Fibroblast of skin of left biceps (primary cell): ENCODE results near the gene RPP40.

Source experiments
- DNase-seq, 2 experiments: peaks; one replicate each; pipeline ENCODE4 v3.0.0-alpha.2; 2013; ENCODE audit warnings: low read depth in 2 of 2

RPP40 gene

DNA sequence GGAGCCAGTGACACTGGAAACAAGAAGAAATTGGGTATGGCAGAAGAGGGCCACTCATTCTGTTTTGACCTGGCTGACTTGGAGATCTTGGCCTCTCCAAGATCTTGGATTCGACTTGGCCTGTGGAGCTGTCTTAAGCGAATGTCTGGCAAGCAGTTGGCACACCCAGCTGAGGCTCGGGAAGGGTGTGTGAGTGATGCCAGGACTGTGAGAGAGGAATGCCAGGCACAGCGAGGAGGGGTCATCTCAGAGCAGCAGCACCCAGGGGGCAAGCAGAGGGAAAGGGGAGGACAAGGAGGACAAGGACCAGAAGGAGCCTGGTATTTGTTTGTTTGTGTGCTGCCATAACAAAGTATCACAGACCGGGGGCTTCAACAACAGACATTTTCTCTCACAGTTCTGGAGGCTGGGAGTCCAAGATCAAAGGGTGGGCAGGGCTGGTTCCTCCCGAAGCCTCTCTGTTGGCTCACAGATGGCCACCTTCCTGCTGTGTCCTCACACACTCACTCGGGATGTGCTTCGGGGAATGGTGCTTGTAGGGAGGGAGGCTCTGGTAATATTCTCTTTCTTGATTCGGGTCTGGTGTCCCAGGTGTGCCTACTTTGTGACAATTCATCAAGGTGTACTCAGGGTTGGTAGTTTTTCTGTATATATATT lies 33.0 kb downstream of the RPP40 start:
- DNase-seq: no peak

DNA sequence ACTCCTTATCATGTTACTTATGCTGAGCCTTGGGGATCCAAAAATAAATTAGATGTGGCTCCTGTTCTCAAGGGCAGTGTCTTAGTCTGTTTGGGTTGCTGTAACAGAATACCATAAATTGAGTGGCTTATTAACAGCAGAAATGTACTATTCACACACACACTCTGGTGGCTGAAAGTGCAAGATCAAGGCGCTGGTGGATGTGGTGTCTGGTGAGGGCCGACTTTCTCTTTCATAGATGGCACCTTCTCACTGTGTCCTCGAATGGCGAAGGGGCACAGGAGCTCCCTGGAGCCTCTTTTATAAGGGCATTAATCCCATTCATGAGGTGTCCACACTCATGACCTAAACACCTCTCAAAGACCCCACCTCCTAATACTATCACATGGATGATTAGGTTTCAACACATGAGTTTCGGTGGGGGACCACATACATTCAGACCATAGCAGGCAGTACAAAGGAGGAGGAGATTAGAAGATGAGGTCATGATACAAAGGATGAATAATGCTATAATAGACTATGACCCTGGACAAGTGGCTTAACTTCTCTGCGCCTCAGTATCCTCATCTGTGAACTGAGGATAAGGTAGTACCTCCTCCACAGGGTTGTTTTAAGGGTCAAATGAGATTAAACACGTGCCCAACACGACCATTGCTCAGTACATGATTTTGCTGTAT lies 34.1 kb downstream of the RPP40 start:
- no peak for DNase-seq

DNA sequence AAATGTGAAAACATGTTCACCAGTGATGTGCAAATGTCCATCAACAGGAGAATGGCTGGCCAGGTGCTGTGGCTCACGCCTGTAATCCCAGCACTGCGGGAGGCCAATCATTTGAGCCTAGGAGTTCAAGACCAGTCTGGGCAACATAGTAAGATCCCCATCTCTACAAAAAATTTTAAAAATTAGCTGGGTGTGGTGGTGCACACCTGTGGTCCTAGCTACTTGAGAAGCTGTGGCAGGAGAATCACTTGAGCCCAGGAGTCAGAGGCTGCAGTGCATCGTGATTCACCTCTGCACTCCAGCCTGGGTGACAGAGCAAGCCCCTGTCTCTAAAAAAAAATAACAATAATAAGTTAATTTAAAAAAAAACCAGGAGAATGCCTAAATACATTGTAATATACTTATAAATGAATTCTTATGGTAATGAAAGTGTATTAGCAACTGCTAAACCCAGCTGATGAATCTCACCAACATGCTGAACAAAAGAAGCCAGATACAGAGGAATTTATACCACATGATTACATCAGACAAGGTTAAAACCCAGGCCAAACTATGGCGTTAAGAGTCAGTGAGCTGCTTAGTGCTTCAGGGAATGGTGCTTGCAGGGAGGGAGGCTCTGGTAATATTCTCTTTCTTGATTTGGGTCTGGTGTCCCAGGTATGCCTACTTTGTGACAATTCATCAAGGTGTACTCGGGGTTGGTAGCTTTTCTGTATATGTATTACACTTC lies 36.4 kb downstream of the RPP40 start:
- no peak for DNase-seq

DNA sequence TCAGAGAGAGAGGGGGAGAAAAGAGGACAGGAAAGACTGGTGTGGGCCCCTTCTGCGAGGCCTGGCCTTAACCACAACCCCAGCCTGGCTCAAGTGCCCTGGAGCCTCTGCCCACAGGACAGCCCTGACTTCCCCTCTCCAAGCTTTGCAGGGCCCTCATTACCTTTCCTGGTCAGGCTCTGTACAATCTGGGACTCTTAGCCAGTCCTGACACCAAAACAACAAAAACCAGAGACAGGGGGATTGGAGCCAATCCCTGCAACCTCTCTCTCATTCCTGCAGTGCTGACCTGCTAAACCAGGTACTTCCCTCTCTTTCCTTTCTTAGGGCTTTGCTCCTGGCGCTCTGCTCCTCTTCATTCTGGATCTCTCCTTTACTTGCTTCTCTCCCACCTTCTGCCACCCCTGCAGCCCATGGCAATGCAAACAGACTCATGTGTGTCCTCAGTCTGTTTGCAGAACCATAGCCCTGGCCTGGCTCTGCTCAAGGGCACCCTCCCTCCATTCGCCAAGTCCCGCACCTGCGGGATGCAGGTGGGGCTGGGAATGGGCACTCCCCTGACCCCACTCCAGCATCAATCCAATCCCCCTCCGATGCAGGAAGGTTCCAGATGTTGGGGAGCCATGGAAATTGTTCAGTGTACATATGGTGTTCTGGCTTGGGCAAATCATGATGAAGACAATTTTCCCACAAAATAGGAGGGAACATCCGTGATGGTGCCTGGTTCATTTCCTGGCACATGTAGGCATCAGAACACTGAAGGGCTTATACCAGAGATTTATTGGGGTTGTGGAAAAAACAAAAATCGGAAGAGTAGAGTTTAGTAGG lies 38.1 kb downstream of the RPP40 start:
- DNase-seq: no peak

DNA sequence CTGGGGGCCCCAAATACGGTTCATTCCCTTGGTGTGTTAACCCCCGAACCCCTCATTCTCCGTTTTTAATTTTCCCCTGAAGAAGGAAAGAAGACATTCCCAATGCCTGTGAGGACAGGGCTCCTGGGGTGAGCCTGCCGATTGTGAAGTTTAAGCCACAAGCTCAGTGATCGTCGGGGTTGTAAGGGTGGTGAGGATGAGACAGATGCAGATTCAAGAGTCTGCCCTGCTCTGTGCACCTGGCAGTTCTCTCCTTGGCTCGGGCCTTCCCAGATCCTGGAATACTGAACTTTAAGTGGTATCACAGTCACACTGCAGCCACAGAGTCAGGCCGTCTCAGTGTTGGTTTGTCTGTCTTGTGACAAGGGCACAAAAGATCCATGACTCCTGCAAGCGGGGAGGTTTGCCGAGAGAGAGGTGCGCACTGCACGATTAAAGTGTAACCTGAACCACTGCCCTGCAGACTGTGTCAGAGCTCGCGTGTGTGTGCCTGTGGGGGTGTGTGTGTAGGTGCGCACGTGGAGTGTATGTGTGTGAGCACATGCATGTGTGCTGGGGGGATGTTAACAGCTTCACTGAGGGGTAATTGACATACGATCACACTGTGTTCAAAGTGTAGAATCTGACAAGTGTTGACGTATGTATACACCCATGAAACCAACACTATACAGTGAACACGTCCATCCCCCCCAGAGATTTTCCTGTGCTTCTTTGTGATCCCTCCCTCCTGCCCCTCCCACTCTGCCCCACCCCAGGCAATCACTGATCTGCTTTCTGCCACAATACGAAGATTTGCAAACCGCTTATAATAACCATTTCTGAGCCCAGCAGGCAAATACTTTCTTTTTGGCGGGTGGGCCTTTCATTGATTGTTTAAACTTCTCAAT lies 38.9 kb downstream of the RPP40 start:
- DNase-seq: no peak

DNA sequence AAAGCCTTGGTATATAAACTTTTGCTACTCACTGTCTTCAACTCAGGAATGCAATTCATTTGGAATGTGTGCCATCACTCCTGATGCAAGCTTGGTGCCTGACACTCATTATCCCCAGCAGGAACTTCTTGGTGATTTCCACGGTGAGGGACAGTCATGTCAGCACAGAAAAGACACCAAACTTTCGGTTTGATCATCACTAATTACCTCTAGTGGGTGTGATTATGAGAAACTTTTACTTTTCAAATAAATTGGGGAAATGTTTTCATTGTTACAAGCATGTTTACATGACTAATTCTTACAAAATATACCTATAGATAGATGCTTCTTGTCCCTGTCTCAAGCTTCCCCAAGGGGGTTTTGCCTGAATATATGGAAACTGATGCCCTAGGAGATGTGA lies 40.9 kb downstream of the RPP40 start:
- DNase-seq: no peak

DNA sequence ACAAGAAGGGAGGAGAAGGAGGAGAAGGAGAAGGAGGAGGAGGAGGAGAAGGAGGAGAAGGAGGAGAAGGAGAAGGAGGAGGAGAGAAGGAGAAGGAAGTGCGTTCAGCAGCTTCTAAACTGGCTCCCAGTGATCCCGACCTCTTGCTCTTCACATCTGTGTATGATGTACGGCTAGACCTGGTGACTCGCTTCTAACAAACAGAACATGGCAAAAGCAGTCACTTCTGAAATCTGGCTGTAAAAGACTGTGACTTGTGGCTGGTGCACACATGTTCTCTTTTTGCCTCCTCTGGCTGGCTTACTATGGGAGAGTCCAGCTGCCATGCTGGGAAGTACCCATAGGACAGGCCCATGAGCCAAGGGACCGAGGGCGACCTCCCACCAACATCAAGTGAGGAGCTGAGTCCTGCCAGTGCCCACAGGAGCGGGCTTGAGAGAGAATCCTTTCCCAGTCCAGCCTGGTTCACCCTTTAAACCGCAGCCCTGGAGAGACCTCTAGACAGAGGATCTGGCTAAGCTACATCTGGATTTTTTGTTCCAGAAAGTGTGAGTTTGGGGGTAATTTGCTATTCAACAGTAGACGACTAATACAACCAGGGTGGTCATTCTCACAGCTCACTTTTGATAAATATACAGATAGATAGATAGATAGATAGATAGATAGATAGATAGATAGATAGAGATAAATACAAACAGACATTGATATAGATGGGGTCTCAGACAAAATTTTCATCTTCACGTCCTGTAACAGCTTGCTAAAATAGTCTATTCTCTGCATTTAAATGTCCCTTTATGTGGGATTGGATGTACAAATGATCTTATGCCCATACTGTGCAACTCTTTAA lies 42.3 kb downstream of the RPP40 start:
- no peak for DNase-seq

DNA sequence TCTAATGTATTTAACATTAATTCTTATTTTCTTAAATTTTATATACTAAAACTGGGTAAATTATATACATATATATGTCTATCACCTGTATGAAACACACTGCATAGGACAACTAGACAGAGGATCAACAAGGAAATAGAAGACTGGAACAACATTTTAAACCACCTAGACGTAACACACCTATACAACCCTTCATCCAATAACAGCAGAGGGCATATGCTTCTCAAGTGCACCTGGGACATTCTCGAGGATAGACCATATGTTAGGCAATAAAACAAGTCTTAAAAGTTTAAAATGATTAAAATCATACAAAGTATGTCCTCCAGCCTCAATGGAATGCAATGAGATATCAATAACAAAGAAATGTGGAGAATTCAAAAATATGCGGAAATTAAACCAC lies 45.2 kb downstream of the RPP40 start:
- DNase-seq: no peak

DNA sequence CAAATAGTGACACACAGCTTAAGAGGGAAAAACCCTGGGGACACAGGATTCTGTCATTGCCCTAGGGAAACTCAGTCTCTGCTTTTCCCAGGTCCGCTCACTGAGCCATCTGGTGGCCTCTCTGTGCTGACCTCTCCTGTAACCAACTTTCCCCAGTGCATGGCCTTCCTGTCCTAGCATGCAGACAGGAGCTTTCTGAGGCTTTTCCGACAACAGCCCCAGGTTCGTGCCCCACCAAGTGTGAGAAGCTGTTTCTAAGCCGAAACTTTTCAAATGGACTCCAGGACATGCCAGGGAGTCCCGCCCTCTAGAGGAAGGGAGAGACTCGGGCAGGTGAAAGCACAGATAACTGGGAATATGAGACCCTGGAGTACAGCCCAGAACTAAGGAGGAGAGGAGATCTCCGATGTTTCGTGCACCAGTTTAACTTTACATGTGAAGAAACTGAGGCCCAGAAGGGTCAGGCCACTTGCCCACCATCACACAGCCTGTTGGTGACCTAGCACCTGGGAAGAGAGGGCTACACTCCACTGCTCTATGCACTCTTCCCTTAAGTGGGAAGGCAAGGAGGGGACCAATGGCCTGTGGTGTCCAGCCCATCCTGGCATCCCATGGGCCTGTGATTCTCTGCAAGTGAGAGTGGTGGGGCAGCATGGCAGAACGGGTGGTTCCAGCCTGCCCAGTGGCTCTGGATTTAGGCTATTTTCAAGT lies 46.2 kb downstream of the RPP40 start:
- no peak for DNase-seq

DNA sequence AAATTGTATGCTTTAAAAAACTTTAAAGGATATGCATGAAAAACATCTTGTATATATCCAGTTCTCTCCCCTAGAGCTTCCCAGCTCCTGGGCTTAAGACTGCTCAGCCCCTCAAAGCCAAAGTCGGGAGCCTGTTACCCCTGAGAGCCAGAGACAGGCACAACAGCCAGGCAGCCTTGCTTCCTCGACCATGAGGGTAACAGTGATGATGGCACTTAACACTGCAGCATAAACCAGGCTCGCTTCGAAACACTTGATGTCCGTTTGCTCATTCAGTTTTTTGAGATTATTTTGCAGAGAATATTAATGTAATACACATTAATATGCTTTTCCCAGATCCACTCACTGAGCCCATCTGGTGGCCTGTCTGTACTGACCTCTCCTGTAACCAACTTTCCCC lies 47.2 kb downstream of the RPP40 start:
- DNase-seq: no peak

DNA sequence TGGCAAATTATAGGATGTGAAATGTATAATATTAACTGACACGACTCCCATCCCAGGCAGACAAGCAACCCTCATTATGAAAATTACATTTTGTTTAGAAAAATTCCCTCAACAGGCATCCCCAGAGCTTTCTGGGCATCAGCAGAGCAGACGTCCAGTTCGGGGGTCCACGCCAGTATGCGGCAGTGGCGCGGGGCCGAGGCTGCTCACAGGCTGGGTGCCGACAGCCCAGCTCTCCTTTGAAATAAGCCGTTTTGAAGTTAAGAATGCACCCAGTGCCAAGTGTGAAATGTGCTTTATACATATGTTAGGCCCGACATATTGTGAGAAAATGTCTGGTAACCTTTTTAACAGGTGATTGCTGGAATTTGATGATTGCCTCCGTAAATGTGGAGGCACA lies 50.4 kb downstream of the RPP40 start:
- no peak for DNase-seq

DNA sequence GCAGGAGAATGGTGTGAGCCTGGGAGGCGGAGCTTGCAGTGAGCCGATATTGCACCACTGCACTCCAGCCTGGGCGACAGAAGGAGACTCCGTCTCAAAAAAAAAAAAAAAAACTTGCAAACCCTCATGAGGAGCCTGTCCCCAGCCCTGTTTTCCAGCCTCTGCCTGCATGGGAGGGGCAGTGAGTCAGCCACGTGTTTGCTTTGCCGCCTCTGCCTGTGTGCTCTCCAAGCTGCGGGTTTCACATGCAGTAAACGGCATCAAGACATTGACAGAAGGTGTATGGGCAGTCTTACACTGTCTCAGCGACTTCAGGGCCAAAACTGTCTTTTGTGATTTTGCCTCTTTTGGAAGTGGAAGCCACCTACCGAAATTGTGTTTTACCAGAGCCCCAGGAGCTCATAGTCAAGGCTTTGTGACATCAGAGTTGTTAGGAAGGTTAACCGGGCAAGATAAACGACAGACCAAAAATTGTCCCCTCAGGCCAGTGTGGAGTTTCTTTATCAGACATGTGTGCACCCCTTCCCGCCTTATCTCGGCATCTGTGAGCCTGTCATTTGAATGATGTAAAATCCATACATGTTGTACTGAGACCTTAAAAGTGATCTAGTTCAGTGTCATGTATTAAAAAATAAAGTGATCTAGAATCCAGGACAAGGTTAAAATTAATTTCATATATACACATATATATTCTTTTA lies 52.9 kb downstream of the RPP40 start:
- no peak for DNase-seq

DNA sequence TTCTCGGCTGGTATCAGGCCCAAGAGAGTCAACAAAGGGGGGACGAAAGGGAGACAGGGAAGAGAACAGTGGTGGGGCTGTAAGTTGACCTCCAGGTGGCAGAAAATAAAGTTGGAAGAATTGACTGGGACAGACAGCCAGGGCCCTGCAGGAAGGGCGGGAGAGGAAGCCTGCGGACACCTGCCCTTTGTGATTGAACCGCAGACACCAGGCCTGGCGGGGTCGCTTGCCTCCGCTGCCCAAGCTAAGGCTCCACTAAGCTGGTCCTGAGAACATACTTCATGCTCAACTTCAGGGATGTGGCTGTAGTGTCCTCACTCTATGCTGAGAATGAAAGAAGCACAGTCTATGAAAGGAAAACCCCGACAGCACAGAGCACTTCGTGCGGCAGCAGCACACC lies 53.8 kb downstream of the RPP40 start:
- DNase-seq: no peak

DNA sequence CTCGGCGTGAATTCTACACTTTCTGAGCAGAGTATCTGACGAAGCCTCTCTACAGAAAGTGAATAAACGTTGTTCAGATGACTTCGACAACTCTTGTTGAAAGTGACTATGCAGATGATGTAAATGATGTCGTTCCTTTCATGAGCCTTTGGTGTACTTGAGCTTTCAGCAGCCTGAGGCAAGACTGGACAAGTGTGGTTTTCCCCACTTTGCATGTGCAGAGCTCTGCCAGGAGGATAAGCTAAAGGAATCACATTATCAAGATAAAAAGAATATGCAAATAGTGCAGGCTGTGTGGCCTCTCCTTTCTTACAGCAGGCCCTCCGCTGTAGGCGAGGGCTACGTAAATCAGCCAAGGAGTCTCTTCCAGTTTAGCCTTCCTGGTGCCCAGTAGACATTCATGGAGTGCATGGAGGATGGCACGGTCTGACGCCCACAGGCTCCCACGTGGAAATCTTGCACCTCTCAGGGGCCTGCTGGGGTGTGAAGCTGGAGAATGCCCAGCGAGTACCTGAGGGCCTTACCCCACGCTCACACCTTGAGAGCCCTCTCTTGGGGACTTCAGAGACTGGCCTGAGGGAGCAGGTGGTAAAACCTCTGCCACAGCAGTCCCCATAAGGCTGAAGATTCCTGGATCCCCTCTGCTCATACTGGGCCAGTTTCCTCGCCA lies 54.9 kb downstream of the RPP40 start:
- DNase-seq: no peak

DNA sequence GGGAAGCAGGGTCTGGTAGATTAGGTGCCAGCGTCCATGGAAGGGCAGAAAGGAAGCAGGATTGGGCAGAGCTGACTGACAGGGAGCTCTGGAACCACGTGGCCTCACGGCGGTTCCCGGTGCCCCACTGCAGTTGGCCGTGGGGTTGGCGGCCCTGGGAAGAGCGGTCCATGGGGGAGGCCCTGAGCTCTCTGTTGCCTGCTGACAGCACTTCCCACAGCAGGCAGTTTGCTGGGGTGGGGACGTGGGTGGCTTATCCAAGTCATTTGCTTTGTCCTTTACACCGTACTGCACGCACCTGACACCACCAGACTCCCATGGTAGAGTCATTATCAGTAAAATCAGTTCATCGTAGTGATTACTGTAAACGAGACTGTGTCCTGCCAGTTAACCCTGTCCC lies 56.1 kb downstream of the RPP40 start:
- no peak for DNase-seq

DNA sequence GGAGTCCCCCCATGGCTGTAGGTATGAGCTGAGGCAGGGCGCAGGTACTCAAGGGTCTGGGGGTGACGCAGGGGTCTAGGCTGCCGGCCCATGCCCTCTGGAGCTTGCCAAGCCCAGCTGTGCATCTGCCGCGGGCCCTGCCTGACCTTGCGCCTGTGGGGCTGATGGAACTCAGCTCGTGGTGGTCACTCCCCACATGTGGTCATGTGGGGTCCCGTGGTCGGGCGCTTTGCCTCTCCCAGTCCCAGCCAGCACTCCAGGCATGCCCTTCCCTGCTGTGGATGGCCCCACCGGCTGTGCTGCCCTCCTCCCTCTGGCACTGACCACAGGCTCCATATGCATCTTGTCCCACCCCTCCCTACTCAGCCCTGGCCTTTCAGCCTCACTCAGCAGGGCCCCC lies 57.3 kb downstream of the RPP40 start:
- DNase-seq: no peak
